NCI-H460 (cell line): ENCODE results near the gene TIMM8A. TPM values are rescaled to one million over a fixed set of nuclear protein-coding genes. Genes with fewer than 3 reads are reported as not detected.
"Not testable (repeated sequence)": the region's sequence is repeated elsewhere in the genome, so short reads cannot be mapped to it uniquely, and the experiment has no call there.

Experiments
- DNase-seq: peaks from one replicate; pipeline ENCODE4 v3.0.0-alpha.2; 2016; ENCODE audit warnings: low read depth; ENCODE audit errors: extremely low read depth
- small RNA-seq, 2 experiments: library from RNA; depleted of rRNA; stranded (forward); fragments of <200 nt; gene quantifications; one replicate each; pipeline ENCODE3, GENCODE V24; 2014
- total RNA-seq: library from RNA; depleted of rRNA; stranded (reverse); fragments of >200 nt; shearing (Covaris generic); gene quantifications from 2 replicates; pipeline ENCODE4 v1.2.3, GENCODE V29; 2014; rRNA removed

Gene TIMM8A
- total RNA-seq, 1 experiment from 2014 or later = 13.8 TPM

DNA sequence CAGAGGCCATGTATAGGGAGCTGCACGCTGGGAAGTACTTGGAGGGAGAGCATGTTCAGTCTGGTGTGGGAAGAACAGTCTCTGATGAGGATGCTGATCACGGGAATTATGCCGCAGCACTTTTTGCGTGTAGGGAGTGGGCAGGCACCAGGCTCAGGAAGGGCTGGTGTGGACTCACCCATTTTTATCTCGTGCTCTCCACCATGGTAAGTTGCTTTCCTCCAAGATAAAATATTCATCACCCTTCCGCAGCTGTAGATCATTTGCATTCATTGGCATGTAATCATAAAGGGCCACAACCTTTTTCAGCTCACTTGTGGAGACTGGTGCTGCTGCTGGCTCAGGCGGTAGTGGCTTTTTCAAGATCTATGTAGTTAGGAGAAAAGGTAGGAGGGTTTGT, 11.8 kb upstream of the TIMM8A start:
- no peak for DNase-seq

DNA sequence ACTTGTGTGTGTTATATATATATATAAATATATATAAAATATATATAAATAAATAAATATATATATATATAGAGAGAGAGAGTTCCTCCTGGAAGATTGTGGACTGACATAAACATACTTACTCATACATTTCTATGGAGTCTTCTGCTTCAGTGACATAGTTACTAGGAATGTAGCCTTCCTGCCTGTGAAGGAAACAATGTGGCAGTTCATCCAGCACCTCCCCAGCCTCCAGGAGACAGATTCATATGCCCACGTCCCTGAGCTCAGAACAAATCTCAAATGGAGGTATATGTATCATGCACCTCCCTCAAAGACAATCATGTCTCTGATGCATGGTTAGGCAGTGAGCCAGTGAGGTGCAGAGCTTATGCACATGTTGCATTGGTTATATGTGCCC, 11.4 kb upstream of the TIMM8A start:
- DNase-seq = no peak

DNA sequence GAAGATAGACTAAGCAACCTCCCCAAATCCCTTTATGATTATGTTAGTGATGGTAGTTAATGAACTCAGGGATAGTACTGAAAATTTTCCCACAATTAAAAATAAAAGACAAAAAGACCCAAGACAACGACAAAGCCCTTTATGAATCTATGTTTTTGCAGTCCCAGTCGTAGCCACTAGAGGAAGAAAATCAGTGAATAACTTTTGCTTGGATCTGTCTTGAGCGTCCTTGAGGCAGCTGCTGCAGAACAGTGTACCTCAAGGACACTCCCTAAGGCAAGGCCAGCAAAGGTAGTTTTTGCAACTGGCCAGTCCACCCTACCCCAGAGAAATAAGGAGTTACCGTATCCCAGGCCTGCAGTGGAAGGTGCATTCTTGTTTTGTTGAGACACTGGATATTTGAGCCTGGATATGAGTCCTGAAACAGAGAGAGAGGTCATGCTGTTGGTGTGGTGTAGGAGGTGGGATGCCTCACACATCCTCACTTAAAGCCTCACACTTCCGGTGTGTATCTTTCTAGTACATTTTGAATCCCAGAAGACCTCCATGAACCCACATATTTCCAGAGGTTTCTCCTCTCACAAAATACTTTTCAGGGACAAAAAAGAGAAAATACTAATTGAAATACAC, 8.7 kb upstream of the TIMM8A start:
- DNase-seq = peak; percentile 14

DNA sequence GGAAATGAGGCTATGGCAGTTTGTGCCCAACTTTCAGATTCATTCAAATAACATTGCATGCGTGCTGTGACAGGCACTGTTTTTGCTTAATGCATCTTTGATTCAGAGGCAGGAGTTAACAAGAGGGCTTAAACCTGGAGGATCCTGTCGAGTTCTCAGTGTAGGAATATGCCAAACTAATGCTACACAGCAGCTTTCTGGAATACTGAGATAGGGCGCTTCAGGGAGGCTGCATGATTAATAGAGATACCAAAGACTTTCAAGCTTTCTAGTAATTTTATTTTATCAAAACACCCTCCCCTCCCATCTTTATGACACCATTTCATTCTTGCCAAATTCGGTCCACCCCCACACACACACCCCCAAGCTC, 636 bp upstream of the TIMM8A start:
- no peak for DNase-seq

DNA sequence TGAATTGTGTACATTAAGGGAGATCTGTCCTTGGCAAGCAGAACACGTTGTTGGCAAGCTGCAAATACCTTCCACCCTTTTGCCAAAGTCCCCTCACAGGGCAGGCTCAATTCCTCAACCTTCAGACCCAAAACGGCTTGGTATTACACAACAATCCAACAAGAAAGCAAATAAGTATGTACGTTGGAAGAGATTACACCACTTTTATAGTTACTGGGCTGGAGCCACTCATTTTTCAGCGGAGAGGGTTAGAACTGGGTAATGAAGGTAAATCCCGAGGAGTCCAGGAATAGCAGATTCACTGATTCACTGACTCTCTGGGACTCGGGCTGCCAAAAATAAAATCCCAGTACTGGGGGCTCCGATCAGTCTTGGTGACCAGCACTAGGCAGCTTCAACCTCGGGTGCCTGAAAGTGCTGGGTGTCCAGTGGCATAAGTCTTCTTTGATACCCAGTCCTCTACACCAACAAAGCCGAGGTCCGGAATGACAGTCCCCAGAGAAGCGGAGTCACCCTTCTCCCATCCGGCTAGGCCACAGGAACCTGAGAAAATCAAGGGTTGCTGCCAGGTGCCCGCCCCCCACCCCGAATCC, 587 bp downstream of the TIMM8A start:
- DNase-seq = no peak

DNA sequence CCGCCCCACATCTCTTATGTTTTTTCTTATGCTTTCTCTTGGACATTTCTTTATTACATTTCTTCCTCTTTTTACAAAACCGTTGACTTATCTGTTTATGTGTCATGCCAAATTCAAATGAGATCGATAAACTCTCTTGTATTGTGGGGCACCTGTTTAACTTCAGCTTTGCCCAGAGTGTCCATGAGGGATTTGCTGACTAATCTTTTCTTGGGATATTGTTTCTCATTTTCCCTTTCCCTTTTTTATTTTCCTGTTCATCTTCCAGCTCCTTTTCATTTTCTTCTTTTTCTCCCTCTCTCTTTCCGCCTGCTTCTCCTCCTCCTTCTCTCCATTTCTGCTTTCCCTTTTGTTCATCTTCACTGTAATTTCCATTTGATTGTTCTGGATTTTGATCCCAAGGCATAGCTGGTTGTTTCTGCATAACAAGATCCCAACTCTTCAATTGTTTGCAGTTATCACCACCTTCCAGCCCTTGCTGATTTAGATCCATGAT, 10.7 kb downstream of the TIMM8A start:
- DNase-seq = no peak

DNA sequence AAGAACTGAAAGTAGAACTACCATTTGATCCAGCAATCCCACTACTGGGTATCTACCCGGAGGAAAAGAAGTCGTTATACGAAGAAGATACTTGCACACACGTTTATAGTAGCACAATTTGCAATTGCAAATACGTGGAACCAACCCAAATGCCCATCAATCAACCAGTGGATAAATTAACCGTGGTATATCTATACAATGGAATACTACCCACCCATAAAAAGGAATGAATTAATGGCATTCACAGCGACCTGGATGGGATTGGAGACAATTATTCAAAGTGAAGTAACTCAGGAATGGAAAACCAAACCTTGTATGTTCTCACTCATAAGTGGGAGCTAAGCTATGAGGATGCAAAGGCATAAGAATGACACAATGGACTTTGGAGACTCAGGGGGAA, 14.2 kb downstream of the TIMM8A start:
- not testable (repeated sequence) for DNase-seq

DNA sequence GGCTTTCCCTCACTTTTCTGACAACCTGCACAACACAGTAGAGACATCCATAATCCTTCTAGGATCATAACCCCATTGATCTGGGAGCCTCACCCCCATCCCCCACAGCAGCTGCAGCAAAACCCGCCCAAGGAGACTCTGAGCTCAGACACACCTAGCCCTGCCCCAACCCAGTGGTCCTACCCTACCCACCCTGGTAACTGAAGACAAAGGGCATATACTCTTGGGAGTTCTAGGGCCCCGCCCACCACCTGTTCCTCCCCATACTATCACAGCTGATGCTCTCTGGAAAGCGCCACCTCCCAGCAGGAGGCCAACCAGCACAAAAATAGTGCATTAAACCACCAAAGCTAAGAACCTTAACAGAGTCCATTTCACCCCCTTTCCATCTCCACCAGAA, 21.9 kb downstream of the TIMM8A start:
- not testable (repeated sequence) for DNase-seq

DNA sequence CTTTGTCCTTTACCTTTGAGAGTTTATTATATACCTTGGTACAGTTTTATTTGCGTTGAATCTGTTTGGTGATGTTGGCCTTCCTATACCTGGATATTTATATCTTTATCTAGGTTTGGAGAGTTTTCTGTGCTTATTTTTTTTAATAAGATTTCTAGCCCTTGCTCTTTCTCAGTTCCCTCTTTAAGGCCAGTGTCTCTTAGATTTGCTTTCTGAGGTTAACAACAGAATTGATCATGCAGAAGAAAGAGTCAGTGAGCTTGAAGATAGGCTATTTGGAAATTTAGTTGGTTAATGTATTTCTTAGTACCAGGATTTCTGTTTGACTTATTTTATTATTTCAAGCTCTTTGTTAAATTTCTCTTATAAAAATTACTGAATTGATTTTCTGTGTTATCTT, 44.8 kb downstream of the TIMM8A start:
- DNase-seq = no peak

Small RNA genes within 50 kb of the gene (small RNA-seq; reads per million reads assigned to genes)
- gene RNU6-934P = 0 reads per million in 2 experiments

Other genes starting within 250 kb of the TIMM8A start
- 0.35 and 0.40 TPM in 2 replicates for gene DRP2, start 129.0 kb downstream of the TIMM8A start, total RNA-seq
- gene TAF7L, start 57.4 kb downstream of the TIMM8A start, total RNA-seq = not detected in 2 replicates
- gene BTK, start 37.4 kb upstream of the TIMM8A start, total RNA-seq = 0.05 TPM in 1 of 2 replicates, not detected in the other
- 4,212 and 4,289 TPM in 2 replicates for gene RPL36A, start 42.3 kb upstream of the TIMM8A start, total RNA-seq
- gene GLA, start 59.2 kb upstream of the TIMM8A start, total RNA-seq = 234 and 237 TPM in 2 replicates
- gene HNRNPH2, start 59.5 kb upstream of the TIMM8A start, total RNA-seq = 65.7 and 84.2 TPM in 2 replicates
- 0.10 TPM in 1 of 2 replicates, not detected in the other for gene ARMCX4, start 136.7 kb upstream of the TIMM8A start, total RNA-seq
- 0.05 TPM in 1 of 2 replicates, not detected in the other for gene ARMCX1, start 201.8 kb upstream of the TIMM8A start, total RNA-seq